Neural progenitor cell (in vitro differentiated cells): ENCODE measurements around the gene OSTN.

Source experiments
- EZH2 ChIP-seq: fragments of 200-600 bp; sonication (generic); IDR thresholded peaks from 2 replicates; pipeline ENCODE4 v1.6.1; 2017; ENCODE audit warnings: antibody characterized with exemption, mild to moderate bottlenecking, moderate library complexity
- EZH2phosphoT487 ChIP-seq: fragments of 200-600 bp; sonication (generic); IDR thresholded peaks from 2 replicates; pipeline ENCODE4 v1.6.1; 2017; ENCODE audit warnings: antibody characterized with exemption
- TF ChIP-seq, protein P1 (sequence below): fragments of 200-600 bp; sonication (generic); IDR thresholded peaks from 2 replicates; pipeline ENCODE4 v1.5.1; 2017; ENCODE audit warnings: antibody characterized with exemption, mild to moderate bottlenecking

DNA sequence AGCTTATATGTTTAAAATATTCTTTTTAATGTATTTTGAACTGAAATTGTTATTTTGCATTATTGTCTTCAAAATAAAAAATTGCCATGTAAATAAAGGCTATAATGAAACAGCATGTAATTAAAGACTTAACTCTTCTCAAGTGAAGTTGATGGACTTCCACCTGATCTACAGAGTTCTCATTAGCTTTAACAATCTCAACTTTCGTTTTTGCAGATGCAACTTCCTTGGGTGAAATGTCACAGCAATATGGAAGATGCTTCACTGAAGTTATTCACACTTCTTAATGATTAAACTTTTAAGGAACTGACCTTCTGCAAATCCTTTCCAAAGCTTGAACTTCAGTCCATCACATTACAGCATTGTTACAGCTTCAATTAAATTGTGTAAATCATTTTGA lies 63.6 kb downstream of the OSTN start:
- TF ChIP-seq EZH2 (no peak), EZH2phosphoT487 (no peak)
- TF ChIP-seq, protein P1, sequence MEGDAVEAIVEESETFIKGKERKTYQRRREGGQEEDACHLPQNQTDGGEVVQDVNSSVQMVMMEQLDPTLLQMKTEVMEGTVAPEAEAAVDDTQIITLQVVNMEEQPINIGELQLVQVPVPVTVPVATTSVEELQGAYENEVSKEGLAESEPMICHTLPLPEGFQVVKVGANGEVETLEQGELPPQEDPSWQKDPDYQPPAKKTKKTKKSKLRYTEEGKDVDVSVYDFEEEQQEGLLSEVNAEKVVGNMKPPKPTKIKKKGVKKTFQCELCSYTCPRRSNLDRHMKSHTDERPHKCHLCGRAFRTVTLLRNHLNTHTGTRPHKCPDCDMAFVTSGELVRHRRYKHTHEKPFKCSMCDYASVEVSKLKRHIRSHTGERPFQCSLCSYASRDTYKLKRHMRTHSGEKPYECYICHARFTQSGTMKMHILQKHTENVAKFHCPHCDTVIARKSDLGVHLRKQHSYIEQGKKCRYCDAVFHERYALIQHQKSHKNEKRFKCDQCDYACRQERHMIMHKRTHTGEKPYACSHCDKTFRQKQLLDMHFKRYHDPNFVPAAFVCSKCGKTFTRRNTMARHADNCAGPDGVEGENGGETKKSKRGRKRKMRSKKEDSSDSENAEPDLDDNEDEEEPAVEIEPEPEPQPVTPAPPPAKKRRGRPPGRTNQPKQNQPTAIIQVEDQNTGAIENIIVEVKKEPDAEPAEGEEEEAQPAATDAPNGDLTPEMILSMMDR, result no peak
